ENCODE measurements around the gene EFNA2.
A peak's percentile ranks its signal among the peaks of the same experiment; 100 is the strongest.

Gene EFNA2

GRCh38 chr19:1272423-1273262, 13.0 kb upstream of the EFNA2 start:
- DNase-seq (ENCODE audit: low spot score) = no peak

GRCh38 chr19:1273263-1274041, 12.2 kb upstream of the EFNA2 start:
- DNase-seq (ENCODE audit: low spot score) = no peak

- no peak for DNase-seq (ENCODE audit: low spot score)
These were observed 11.4 kb upstream of the EFNA2 start for GRCh38 chr19:1274081-1274851.

GRCh38 chr19:1274852-1275259, 10.8 kb upstream of the EFNA2 start:
- no peak for DNase-seq (ENCODE audit: low spot score)

- DNase-seq (ENCODE audit: low spot score) = peak; percentile 90
These were observed 10.3 kb upstream of the EFNA2 start, which contains the start of gene FAM174C for GRCh38 chr19:1275260-1275975. TSS of gene FAM174C (plus strand) at chr19:1275530. CDS start at chr19:1275550, 20 bp downstream.

- DNase-seq (ENCODE audit: low spot score) = no peak
These were observed 9.6 kb upstream of the EFNA2 start for GRCh38 chr19:1275976-1276627.

- no peak for DNase-seq (ENCODE audit: low spot score)
These were observed 9.0 kb upstream of the EFNA2 start for GRCh38 chr19:1276628-1277022.

- no peak for DNase-seq (ENCODE audit: low spot score)
These were observed 8.6 kb upstream of the EFNA2 start for GRCh38 chr19:1277061-1277460.

GRCh38 chr19:1278074-1278473, 7.6 kb upstream of the EFNA2 start:
- no peak for DNase-seq (ENCODE audit: low spot score)

GRCh38 chr19:1278713-1279660, 6.7 kb upstream of the EFNA2 start:
- DNase-seq (ENCODE audit: low spot score) = no peak

GRCh38 chr19:1279782-1280341, 5.8 kb upstream of the EFNA2 start:
- DNase-seq (ENCODE audit: low spot score) = peak; percentile 84

- DNase-seq (ENCODE audit: low spot score) = no peak
These were observed 4.8 kb upstream of the EFNA2 start for GRCh38 chr19:1280636-1281568.

- DNase-seq (ENCODE audit: low spot score) = no peak
These were observed 3.9 kb upstream of the EFNA2 start for GRCh38 chr19:1281569-1282287.

GRCh38 chr19:1282588-1283206, 3.0 kb upstream of the EFNA2 start:
- DNase-seq (ENCODE audit: low spot score) = no peak

- DNase-seq (ENCODE audit: low spot score) = no peak
These were observed 2.3 kb upstream of the EFNA2 start for GRCh38 chr19:1283207-1283916.

- DNase-seq (ENCODE audit: low spot score) = no peak
These were observed 1.8 kb upstream of the EFNA2 start for GRCh38 chr19:1283917-1284292.
